ENCODE results near the gene AOAH. TPM values are rescaled to one million over a fixed set of nuclear protein-coding genes. Genes with fewer than 3 reads are reported as not detected.

Gene AOAH
- total and polyA plus RNA-seq, 9 of the 15 experiments (the other 6 are each of a cell fraction or from before 2014, with no cell fraction given) = not detected

GRCh38 chr7:36726806-36727503, 2.7 kb upstream of the AOAH start (continued):
- TF ChIP-seq MITF (IDR thresholded peaks at IDR 0.05) = no peak
- TF ChIP-seq NFIC (IDR thresholded peaks at IDR 0.05) = no peak
- TF ChIP-seq ZNF24 (IDR thresholded peaks at IDR 0.05) = no peak
- TF ChIP-seq MBD1 (CRISPR knock-in tag; IDR thresholded peaks at IDR 0.05) = no peak

GRCh38 chr7:36726311-36726710, 2.0 kb upstream of the AOAH start:
- DNase-seq (ENCODE audit: extremely low read depth in 1 of 4, low spot score in 3 of 4) (no peak), FAIRE-seq (no peak), ATAC-seq (no peak)
- in situ Hi-C loops (cut with MboI) (no loop called here), intact Hi-C loops (cut with micrococcal nuclease) (no loop called here)
- Histone ChIP-seq H3K4me2 (ENCODE audit: insufficient read depth, low read length) (no peak overlapping the region), H3K9me1 (ENCODE audit: control insufficient read depth, insufficient read depth, low read length) (no peaks in the 10 kb centered on the region), H3K36me3 (ENCODE audit: control insufficient read depth, insufficient read depth, low read length) (no peaks in the 10 kb centered on the region), H3K27me3 (ENCODE audit: control insufficient read depth in 2 of 2, insufficient read depth in 2 of 2, low read length in 2 of 2) (peaks cover 0 to 5% of the 10 kb centered on the region in 2 experiments; a peak in 3 of 5 replicates), H3K27ac (ENCODE audit: extremely low read depth, low read depth, low read length) (no peak overlapping the region), H4K20me1 (replicated peaks; ENCODE audit: control insufficient read depth, insufficient read depth, low read length) (no peaks in the 10 kb centered on the region), H3K9me3 (replicated peaks; ENCODE audit: control insufficient read depth, insufficient read depth, low read depth, low read length) (no peaks in the 10 kb centered on the region), H3K4me1 (replicated peaks in 1 of 2; ENCODE audit: control insufficient read depth in 2 of 2, insufficient read depth in 2 of 2, low read length in 2 of 2) (no peaks in the 10 kb centered on the region), H3K9ac (ENCODE audit: insufficient read depth in 1 of 2, low read depth in 2 of 2, low read length in 2 of 2) (no peak overlapping the region), H2AFZ (ENCODE audit: low read depth, low read length) (no peak overlapping the region), H3K4me3 (no peak overlapping the region), H3K79me2 (ENCODE audit: control insufficient read depth, insufficient read depth, low read length) (no peaks in the 10 kb centered on the region)
- ChIA-PET CTCF (ENCODE audit: low intra/inter-chr PET ratio) (no interaction called here), POLR2A (interaction anchor here (0.6 kb wide), 1 partner anchor 48 kb away, joined by 3 read pairs; no protein-coding TSS in a partner anchor)
- BruUV-seq (replicated peaks) = no TSS peak
- WGBS (ENCODE audit: insufficient coverage, low coverage, missing lambda C conversion rate) = 2% methylated on average over 7 of the region's 7 CpGs
- TF ChIP-seq NR2C2 (CRISPR knock-in tag; IDR thresholded peaks at IDR 0.05) = no peak
- TF ChIP-seq NR2C2 (tag; IDR thresholded peaks at IDR 0.05) = no peak
- no peak for TF ChIP-seq ZNF3 (CRISPR knock-in tag; IDR thresholded peaks at IDR 0.05)
- no peak for TF ChIP-seq PHF20 (IDR thresholded peaks at IDR 0.05; ENCODE audit: partially characterized antibody)
- TF ChIP-seq PRPF4 (IDR thresholded peaks at IDR 0.05; ENCODE audit: insufficient read depth, low read depth, low read length, poor library complexity, severe bottlenecking) = no peak
- TF ChIP-seq ZNF518B (CRISPR knock-in tag; IDR thresholded peaks at IDR 0.05) = no peak
- TF ChIP-seq ETS1 (conservative IDR thresholded peaks at IDR 0.05; ENCODE audit: control insufficient read depth, low read depth, low read length) = no peak
